Caco-2 (cell line): Measurements from ENCODE around the gene CRISPLD2. TPM values are rescaled to one million over a fixed set of nuclear protein-coding genes. Genes with fewer than 3 reads are reported as not detected.

Experiments
- BruUV-seq: library from RNA; stranded (reverse); fragments of 400-500 nt; replicated peaks from 2 replicates; lab custom pipeline; 2021; lab: Mats Ljungman, UMichigan
- CTCF ChIA-PET: fragments of 300-600 bp; sonication (Branson Sonifier 250); formaldehyde crosslinking; loops from one replicate; lab custom pipeline; 2022; ENCODE audit warnings: antibody characterized with exemption; lab: Charles Lee
- POLR2A ChIA-PET: fragments of 300-600 bp; sonication (Branson Sonifier 250); formaldehyde crosslinking; loops from one replicate; lab custom pipeline; 2022; ENCODE audit warnings: antibody characterized with exemption; lab: Charles Lee
- DNase-seq, 2 experiments: peaks; one replicate each; pipeline versions ENCODE4 v3.0.0 to v3.0.0-alpha.2; 2020 to 2022
- H3K27me3 ChIP-seq: replicated peaks from 2 replicates; pipeline ENCODE4 v1.6.0; 2011; ENCODE audit warnings: low read length; ENCODE audit not compliant: control insufficient read depth, insufficient read depth
- H3K36me3 ChIP-seq: 2 replicates; pipeline ENCODE4 v1.5.1; 2011; ENCODE audit warnings: low read length; ENCODE audit not compliant: control insufficient read depth, insufficient read depth
- H3K4me1 ChIP-seq: fragments of 250-450 bp; sonication (Bioruptor Pico); 2 replicates; pipeline ENCODE4 v1.5.1; 2020; ENCODE audit warnings: mild to moderate bottlenecking
- H3K4me3 ChIP-seq: 2 replicates; pipeline ENCODE4 v1.5.1; 2011; ENCODE audit warnings: low read depth, mild to moderate bottlenecking, control low read depth, low read length
- H3K9me3 ChIP-seq: fragments of 250-450 bp; sonication (Bioruptor Pico); 2 replicates; pipeline ENCODE4 v1.5.1; 2020; ENCODE audit warnings: mild to moderate bottlenecking, moderate library complexity
- H3K27ac Mint-ChIP-seq: one replicate; pipeline ENCODE4 v1.8.0; 2022; ENCODE audit warnings: mixed read lengths; ENCODE audit not compliant: unreplicated experiment
- H3K27me3 Mint-ChIP-seq: one replicate; pipeline ENCODE4 v1.8.0; 2022; ENCODE audit warnings: mixed read lengths; ENCODE audit not compliant: insufficient read depth, unreplicated experiment
- H3K36me3 Mint-ChIP-seq: one replicate; pipeline ENCODE4 v1.8.0; 2022; ENCODE audit warnings: mild to moderate bottlenecking, mixed read lengths; ENCODE audit not compliant: insufficient read depth, unreplicated experiment
- H3K4me1 Mint-ChIP-seq: one replicate; pipeline ENCODE4 v1.8.0; 2022; ENCODE audit warnings: low read depth, mixed read lengths; ENCODE audit not compliant: unreplicated experiment
- H3K4me3 Mint-ChIP-seq: one replicate; pipeline ENCODE4 v1.8.0; 2022; ENCODE audit warnings: mild to moderate bottlenecking, moderate library complexity, mixed read lengths; ENCODE audit not compliant: unreplicated experiment
- H3K9me3 Mint-ChIP-seq: one replicate; pipeline ENCODE4 v1.8.0; 2022; ENCODE audit warnings: mixed read lengths; ENCODE audit not compliant: unreplicated experiment
- intact Hi-C: fragments of 100-400 bp; cut with micrococcal nuclease; formaldehyde crosslinking; loops from one replicate; pipeline ENCODE4 v1.10.0; 2022; ENCODE audit not compliant: unreplicated experiment
- total RNA-seq: library from RNA; stranded (reverse); gene quantifications from 2 replicates; pipeline ENCODE4 v1.2.3, GENCODE V29; 2022
- TF ChIP-seq, protein P1 (sequence below), 2 experiments: fragments of 200-600 bp in 1 of 2; IDR thresholded peaks; 1 replicate in 1 of 2; 2 replicates in 1 of 2; pipeline versions ENCODE4 v1.5.1 to v1.8.0; 2011 to 2022; ENCODE audit warnings: antibody characterized with exemption in 1 of 2, control low read depth in 1 of 2, inconsistent platforms in 1 of 2, low read depth in 1 of 2, low read length in 1 of 2, mild to moderate bottlenecking in 1 of 2, moderate library complexity in 1 of 2; ENCODE audit not compliant: insufficient read depth in 1 of 2, severe bottlenecking in 1 of 2, unreplicated experiment in 1 of 2

CRISPLD2 gene
- total RNA-seq, 1 experiment from 2014 or later, result 4.0 TPM

DNA sequence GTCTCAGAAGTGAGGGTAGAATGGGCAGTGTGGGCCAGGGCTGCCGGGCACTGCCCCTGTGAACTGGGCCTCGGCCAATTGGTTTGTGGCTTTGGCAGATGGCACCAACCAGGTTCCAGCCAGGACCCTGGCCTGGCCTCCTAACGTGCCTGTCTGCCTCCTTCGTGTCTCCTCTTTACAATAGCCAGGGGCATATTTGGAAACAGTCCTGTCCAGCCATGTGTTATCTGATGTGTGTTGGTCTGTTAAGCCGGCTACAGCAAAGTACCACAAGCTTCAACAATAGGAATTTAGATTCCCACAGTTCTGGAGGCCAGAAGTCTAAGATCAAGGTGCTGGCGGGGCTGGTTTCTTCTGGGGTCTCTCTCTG is 14.6 kb downstream of the CRISPLD2 start:
- H3K4me3 ChIP-seq, result no peak overlapping the region
- intact Hi-C loops, result no loop called here
- H3K4me1 Mint-ChIP-seq, result no peaks in the 10 kb centered on the region
- ChIA-PET CTCF (interaction anchor here (0.6 kb wide), 1 partner anchor 568 kb away, joined by 3 read pairs; no protein-coding TSS in a partner anchor), POLR2A (no interaction called here)
- no peaks in the 10 kb centered on the region for H3K9me3 Mint-ChIP-seq
- peaks cover 3% of the 10 kb centered on the region for H3K27me3 Mint-ChIP-seq
- H3K4me3 Mint-ChIP-seq, result no peak overlapping the region
- no peaks in the 10 kb centered on the region for H3K36me3 ChIP-seq
- DNase-seq, result no peak
- TF ChIP-seq, protein P1, sequence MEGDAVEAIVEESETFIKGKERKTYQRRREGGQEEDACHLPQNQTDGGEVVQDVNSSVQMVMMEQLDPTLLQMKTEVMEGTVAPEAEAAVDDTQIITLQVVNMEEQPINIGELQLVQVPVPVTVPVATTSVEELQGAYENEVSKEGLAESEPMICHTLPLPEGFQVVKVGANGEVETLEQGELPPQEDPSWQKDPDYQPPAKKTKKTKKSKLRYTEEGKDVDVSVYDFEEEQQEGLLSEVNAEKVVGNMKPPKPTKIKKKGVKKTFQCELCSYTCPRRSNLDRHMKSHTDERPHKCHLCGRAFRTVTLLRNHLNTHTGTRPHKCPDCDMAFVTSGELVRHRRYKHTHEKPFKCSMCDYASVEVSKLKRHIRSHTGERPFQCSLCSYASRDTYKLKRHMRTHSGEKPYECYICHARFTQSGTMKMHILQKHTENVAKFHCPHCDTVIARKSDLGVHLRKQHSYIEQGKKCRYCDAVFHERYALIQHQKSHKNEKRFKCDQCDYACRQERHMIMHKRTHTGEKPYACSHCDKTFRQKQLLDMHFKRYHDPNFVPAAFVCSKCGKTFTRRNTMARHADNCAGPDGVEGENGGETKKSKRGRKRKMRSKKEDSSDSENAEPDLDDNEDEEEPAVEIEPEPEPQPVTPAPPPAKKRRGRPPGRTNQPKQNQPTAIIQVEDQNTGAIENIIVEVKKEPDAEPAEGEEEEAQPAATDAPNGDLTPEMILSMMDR (IDR thresholded peaks at IDR 0.05; ENCODE audit: insufficient read depth in 1 of 2, low read depth in 1 of 2, low read length in 1 of 2, severe bottlenecking in 1 of 2, unreplicated experiment in 1 of 2), result no peak
- no peak overlapping the region for H3K27ac Mint-ChIP-seq
- no TSS peak for BruUV-seq
- no peaks in the 10 kb centered on the region; the same call in 1 of the 2 replicates for H3K9me3 ChIP-seq
- no peaks in the 10 kb centered on the region for H3K36me3 Mint-ChIP-seq
- no peaks in the 10 kb centered on the region for H3K27me3 ChIP-seq
- no peaks in the 10 kb centered on the region for H3K4me1 ChIP-seq

DNA sequence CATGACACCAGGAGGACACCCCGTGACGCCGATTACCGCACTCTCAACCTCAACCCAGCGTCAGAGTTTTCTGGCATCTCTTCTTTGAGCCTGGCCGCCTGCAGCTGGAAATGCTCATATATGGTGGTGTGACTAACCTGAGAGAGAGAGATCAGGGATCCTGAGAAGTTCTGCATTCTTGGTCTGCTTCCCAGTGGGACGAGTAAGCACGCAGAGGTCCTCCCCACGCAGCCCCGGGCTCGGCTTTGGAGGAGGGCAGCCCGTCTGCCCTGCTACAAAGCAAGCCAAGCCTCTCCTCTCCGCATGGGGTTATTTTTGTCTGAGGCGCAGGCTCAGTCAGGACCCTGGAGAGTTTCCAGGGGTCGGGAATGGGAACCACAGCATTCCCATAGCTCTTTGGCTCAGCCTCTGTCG is 16.5 kb downstream of the CRISPLD2 start:
- no peaks in the 10 kb centered on the region for H3K9me3 Mint-ChIP-seq
- no peak overlapping the region for H3K27ac Mint-ChIP-seq
- POLR2A ChIA-PET, result no interaction called here
- TF ChIP-seq, protein P1 (IDR thresholded peaks at IDR 0.05; ENCODE audit: insufficient read depth in 1 of 2, low read depth in 1 of 2, low read length in 1 of 2, severe bottlenecking in 1 of 2, unreplicated experiment in 1 of 2), result no peak
- H3K36me3 ChIP-seq, result no peaks in the 10 kb centered on the region
- H3K4me3 ChIP-seq, result no peak overlapping the region
- no peaks in the 10 kb centered on the region for H3K4me1 ChIP-seq
- H3K27me3 Mint-ChIP-seq, result peaks cover 3% of the 10 kb centered on the region
- H3K36me3 Mint-ChIP-seq, result no peaks in the 10 kb centered on the region
- H3K27me3 ChIP-seq, result no peaks in the 10 kb centered on the region
- no peak overlapping the region for H3K4me3 Mint-ChIP-seq
- H3K4me1 Mint-ChIP-seq, result no peaks in the 10 kb centered on the region
- CTCF ChIA-PET, result no interaction called here
- BruUV-seq, result no TSS peak
- intact Hi-C loops, result no loop called here
- no peak for DNase-seq
- no peaks in the 10 kb centered on the region for H3K9me3 ChIP-seq

DNA sequence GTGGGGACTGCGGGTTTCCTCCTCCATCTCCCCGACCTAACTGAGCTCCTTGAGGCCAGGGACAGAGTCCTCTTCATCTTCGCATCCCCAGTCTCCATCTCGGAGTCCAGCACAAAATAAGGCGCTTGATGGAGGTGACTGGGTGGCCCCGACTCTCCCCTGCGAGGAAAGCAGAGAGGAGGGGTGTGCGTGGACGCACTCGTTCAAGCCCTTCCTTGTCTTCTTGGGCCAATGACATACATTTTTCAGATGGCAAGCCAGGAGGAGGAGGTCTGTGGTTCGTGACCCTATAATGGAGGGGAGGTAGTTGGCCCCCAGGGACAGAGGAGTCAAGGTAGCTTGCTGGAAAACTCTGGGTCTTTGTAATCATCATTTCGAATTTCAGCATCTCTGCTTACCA is 17.2 kb downstream of the CRISPLD2 start:
- H3K36me3 Mint-ChIP-seq, result no peaks in the 10 kb centered on the region
- POLR2A ChIA-PET, result interaction anchor here (0.7 kb wide), 1 partner anchor 200 kb away, joined by 5 read pairs; no protein-coding TSS in a partner anchor
- Histone ChIP-seq H3K4me1 (no peaks in the 10 kb centered on the region), H3K27me3 (no peaks in the 10 kb centered on the region), H3K4me3 (no peak overlapping the region), H3K9me3 (no peaks in the 10 kb centered on the region), H3K36me3 (no peaks in the 10 kb centered on the region)
- CTCF ChIA-PET, result no interaction called here
- TF ChIP-seq, protein P1 (IDR thresholded peaks at IDR 0.05; ENCODE audit: insufficient read depth in 1 of 2, low read depth in 1 of 2, low read length in 1 of 2, severe bottlenecking in 1 of 2, unreplicated experiment in 1 of 2), result no peak
- H3K27me3 Mint-ChIP-seq, result peaks cover 3% of the 10 kb centered on the region
- intact Hi-C loops, result no loop called here
- no TSS peak for BruUV-seq
- no peaks in the 10 kb centered on the region for H3K9me3 Mint-ChIP-seq
- no peaks in the 10 kb centered on the region for H3K4me1 Mint-ChIP-seq
- no peak overlapping the region for H3K27ac Mint-ChIP-seq
- no peak for DNase-seq
- H3K4me3 Mint-ChIP-seq, result no peak overlapping the region
